GM23338 (cell line): ENCODE data around the gene WNT2B. TPM values are rescaled to one million over a fixed set of nuclear protein-coding genes. Genes with fewer than 3 reads are reported as not detected.

Experiments used
- CREB1 ChIP-seq: fragments of 250-450 bp; sonication (Bioruptor Pico); IDR thresholded peaks from 2 replicates; pipeline ENCODE4 v1.5.0; 2020; ENCODE audit warnings: low read depth, mild to moderate bottlenecking, moderate library complexity
- EZH2 ChIP-seq: fragments of 200-600 bp; sonication (generic); IDR thresholded peaks from one replicate; pipeline ENCODE4 v1.8.0; 2017; ENCODE audit warnings: antibody characterized with exemption, mild to moderate bottlenecking, low read depth; ENCODE audit not compliant: unreplicated experiment
- EZH2phosphoT487 ChIP-seq: fragments of 200-600 bp; sonication (generic); IDR thresholded peaks from one replicate; pipeline ENCODE4 v1.8.1; 2018; ENCODE audit warnings: antibody characterized with exemption; ENCODE audit not compliant: unreplicated experiment
- JUNB ChIP-seq: IDR thresholded peaks from one replicate; pipeline ENCODE4 v1.6.1; 2016; ENCODE audit warnings: antibody characterized with exemption; ENCODE audit not compliant: unreplicated experiment
- NANOG ChIP-seq: IDR thresholded peaks from 2 replicates; pipeline ENCODE4 v1.6.1; 2016; ENCODE audit warnings: antibody characterized with exemption, borderline replicate concordance
- POLR2AphosphoS5 ChIP-seq: IDR thresholded peaks from 2 replicates; pipeline ENCODE4 v1.6.1; 2016; ENCODE audit warnings: antibody characterized with exemption, low read depth
- STAT1 ChIP-seq: IDR thresholded peaks from one replicate; pipeline ENCODE4 v1.6.1; 2016; ENCODE audit warnings: antibody characterized with exemption; ENCODE audit not compliant: unreplicated experiment
- ZNF114 ChIP-seq: fragments of 250-450 bp; sonication (Bioruptor Pico); IDR thresholded peaks from 2 replicates; pipeline ENCODE4 v1.5.0; 2020; ENCODE audit warnings: mild to moderate bottlenecking, moderate library complexity
- ZNF331 ChIP-seq: fragments of 250-450 bp; sonication (Bioruptor Pico); IDR thresholded peaks from 2 replicates; pipeline ENCODE4 v1.5.0; 2020; ENCODE audit warnings: low read depth, mild to moderate bottlenecking, moderate library complexity
- polyA plus RNA-seq: library from polyadenylated mRNA; unstranded; fragments of >200 nt; fragmentation: Nextera tagmentation; extraction: Ambion mirVana; gene quantifications from 2 replicates; pipeline ENCODE4 v1.2.1, GENCODE V29; 2016
- total RNA-seq: library from RNA; depleted of rRNA; stranded (reverse); fragments of >200 nt; shearing (Covaris generic); gene quantifications from 2 replicates; pipeline ENCODE4 v1.2.3, GENCODE V29; 2014
- TF ChIP-seq, protein P1 (sequence below): fragments of 250-450 bp; sonication (Bioruptor Pico); IDR thresholded peaks from 2 replicates; pipeline ENCODE4 v1.5.0; 2020; ENCODE audit warnings: mild to moderate bottlenecking, moderate library complexity
- TF ChIP-seq, protein P2 (sequence below): IDR thresholded peaks from 2 replicates; pipeline ENCODE4 v1.6.1; 2016; ENCODE audit warnings: antibody characterized with exemption
- TF ChIP-seq, protein P3 (sequence below), 2 experiments: fragments of 200-600 bp in 1 of 2; sonication (generic) in 1 of 2; conservative IDR thresholded peaks; 2 replicates each; pipeline versions ENCODE4 v1.5.1 to v1.6.1; 2016 to 2017; ENCODE audit warnings: antibody characterized with exemption in 2 of 2, low read depth in 2 of 2, mild to moderate bottlenecking in 2 of 2, moderate library complexity in 1 of 2

WNT2B gene
- total and polyA plus RNA-seq, 2 experiments from 2014 or later = 0.50 to 0.90 TPM

DNA sequence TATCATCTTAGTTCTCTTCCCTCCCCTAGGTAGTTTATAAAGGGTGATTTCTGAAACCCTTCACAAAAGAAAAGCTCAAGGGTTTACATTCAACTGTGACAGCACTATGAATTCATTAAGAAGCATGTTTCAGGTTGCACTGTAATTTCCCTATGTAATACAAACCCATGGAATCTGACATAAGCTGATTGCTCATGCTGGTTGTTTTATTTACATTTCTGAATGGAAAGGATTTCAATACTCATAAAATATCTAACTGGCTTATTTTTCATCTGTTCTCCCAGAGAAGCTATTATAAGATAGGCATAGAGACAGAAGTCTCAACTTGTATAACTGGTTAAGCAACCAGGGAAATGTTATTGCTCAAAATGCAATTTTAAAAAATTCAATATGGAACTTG is 20.5 kb downstream of the WNT2B start (continued):
- TF ChIP-seq, protein P1, sequence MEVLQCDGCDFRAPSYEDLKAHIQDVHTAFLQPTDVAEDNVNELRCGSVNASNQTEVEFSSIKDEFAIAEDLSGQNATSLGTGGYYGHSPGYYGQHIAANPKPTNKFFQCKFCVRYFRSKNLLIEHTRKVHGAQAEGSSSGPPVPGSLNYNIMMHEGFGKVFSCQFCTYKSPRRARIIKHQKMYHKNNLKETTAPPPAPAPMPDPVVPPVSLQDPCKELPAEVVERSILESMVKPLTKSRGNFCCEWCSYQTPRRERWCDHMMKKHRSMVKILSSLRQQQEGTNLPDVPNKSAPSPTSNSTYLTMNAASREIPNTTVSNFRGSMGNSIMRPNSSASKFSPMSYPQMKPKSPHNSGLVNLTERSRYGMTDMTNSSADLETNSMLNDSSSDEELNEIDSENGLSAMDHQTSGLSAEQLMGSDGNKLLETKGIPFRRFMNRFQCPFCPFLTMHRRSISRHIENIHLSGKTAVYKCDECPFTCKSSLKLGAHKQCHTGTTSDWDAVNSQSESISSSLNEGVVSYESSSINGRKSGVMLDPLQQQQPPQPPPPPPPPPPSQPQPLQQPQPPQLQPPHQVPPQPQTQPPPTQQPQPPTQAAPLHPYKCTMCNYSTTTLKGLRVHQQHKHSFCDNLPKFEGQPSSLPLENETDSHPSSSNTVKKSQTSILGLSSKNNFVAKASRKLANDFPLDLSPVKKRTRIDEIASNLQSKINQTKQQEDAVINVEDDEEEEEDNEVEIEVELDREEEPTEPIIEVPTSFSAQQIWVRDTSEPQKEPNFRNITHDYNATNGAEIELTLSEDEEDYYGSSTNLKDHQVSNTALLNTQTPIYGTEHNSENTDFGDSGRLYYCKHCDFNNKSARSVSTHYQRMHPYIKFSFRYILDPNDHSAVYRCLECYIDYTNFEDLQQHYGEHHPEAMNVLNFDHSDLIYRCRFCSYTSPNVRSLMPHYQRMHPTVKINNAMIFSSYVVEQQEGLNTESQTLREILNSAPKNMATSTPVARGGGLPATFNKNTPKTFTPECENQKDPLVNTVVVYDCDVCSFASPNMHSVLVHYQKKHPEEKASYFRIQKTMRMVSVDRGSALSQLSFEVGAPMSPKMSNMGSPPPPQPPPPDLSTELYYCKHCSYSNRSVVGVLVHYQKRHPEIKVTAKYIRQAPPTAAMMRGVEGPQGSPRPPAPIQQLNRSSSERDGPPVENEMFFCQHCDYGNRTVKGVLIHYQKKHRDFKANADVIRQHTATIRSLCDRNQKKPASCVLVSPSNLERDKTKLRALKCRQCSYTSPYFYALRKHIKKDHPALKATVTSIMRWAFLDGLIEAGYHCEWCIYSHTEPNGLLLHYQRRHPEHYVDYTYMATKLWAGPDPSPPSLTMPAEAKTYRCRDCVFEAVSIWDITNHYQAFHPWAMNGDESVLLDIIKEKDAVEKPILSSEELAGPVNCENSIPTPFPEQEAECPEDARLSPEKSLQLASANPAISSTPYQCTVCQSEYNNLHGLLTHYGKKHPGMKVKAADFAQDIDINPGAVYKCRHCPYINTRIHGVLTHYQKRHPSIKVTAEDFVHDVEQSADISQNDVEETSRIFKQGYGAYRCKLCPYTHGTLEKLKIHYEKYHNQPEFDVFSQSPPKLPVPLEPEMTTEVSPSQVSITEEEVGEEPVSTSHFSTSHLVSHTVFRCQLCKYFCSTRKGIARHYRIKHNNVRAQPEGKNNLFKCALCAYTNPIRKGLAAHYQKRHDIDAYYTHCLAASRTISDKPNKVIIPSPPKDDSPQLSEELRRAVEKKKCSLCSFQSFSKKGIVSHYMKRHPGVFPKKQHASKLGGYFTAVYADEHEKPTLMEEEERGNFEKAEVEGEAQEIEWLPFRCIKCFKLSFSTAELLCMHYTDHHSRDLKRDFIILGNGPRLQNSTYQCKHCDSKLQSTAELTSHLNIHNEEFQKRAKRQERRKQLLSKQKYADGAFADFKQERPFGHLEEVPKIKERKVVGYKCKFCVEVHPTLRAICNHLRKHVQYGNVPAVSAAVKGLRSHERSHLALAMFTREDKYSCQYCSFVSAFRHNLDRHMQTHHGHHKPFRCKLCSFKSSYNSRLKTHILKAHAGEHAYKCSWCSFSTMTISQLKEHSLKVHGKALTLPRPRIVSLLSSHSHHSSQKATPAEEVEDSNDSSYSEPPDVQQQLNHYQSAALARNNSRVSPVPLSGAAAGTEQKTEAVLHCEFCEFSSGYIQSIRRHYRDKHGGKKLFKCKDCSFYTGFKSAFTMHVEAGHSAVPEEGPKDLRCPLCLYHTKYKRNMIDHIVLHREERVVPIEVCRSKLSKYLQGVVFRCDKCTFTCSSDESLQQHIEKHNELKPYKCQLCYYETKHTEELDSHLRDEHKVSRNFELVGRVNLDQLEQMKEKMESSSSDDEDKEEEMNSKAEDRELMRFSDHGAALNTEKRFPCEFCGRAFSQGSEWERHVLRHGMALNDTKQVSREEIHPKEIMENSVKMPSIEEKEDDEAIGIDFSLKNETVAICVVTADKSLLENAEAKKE = no peak
- no peak for TF ChIP-seq JUNB
- no peak for TF ChIP-seq EZH2
- no peak for TF ChIP-seq ZNF331 (CRISPR knock-in tag)
- no peak for TF ChIP-seq CREB1 (CRISPR knock-in tag)
- TF ChIP-seq ZNF114 (CRISPR knock-in tag) = no peak
- no peak for TF ChIP-seq NANOG
- no peak for TF ChIP-seq STAT1
- TF ChIP-seq, protein P2, sequence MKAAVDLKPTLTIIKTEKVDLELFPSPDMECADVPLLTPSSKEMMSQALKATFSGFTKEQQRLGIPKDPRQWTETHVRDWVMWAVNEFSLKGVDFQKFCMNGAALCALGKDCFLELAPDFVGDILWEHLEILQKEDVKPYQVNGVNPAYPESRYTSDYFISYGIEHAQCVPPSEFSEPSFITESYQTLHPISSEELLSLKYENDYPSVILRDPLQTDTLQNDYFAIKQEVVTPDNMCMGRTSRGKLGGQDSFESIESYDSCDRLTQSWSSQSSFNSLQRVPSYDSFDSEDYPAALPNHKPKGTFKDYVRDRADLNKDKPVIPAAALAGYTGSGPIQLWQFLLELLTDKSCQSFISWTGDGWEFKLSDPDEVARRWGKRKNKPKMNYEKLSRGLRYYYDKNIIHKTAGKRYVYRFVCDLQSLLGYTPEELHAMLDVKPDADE = no peak
- TF ChIP-seq, protein P3, sequence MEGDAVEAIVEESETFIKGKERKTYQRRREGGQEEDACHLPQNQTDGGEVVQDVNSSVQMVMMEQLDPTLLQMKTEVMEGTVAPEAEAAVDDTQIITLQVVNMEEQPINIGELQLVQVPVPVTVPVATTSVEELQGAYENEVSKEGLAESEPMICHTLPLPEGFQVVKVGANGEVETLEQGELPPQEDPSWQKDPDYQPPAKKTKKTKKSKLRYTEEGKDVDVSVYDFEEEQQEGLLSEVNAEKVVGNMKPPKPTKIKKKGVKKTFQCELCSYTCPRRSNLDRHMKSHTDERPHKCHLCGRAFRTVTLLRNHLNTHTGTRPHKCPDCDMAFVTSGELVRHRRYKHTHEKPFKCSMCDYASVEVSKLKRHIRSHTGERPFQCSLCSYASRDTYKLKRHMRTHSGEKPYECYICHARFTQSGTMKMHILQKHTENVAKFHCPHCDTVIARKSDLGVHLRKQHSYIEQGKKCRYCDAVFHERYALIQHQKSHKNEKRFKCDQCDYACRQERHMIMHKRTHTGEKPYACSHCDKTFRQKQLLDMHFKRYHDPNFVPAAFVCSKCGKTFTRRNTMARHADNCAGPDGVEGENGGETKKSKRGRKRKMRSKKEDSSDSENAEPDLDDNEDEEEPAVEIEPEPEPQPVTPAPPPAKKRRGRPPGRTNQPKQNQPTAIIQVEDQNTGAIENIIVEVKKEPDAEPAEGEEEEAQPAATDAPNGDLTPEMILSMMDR (conservative IDR thresholded peaks at IDR 0.05; ENCODE audit: low read depth in 2 of 2) = no peak
- no peak for TF ChIP-seq POLR2AphosphoS5
- TF ChIP-seq EZH2phosphoT487 = no peak
